ENCODE results near the gene E2F4. TPM values are rescaled to one million over a fixed set of nuclear protein-coding genes. Genes with fewer than 3 reads are reported as not detected.

The E2F4 gene
- total RNA-seq, 1 donor from 2014 or later, result 34.8 TPM

- intact Hi-C loops (cut with DNase I), result no loop called here
- ATAC-seq (ENCODE audit: poor library complexity) (no peak), DNase-seq (peak; percentile 26)
These were observed 34.4 kb downstream of the E2F4 start for GRCh38 chr16:67226295-67226803.

GRCh38 chr16:67226804-67227566 lies 35.0 kb downstream of the E2F4 start, which contains the start of gene TMEM208:
TMEM208 (plus strand) TSS chr16:67227130; CDS start chr16:67227219, 89 bp downstream.
- DNase-seq, result peak; percentile 98
- peak; percentile 98 for ATAC-seq (ENCODE audit: poor library complexity)
- intact Hi-C loops (cut with DNase I), result no loop called here

- no peak for ATAC-seq (ENCODE audit: poor library complexity)
- intact Hi-C loops (cut with DNase I), result no loop called here
- DNase-seq, result no peak
These were observed 35.6 kb downstream of the E2F4 start for GRCh38 chr16:67227567-67227921.

- intact Hi-C loops (cut with DNase I), result no loop called here
- no peak for ATAC-seq (ENCODE audit: poor library complexity)
- no peak for DNase-seq
These were observed 36.3 kb downstream of the E2F4 start for GRCh38 chr16:67228034-67228785.

- ATAC-seq (ENCODE audit: poor library complexity) (no peak), DNase-seq (no peak)
- intact Hi-C loops (cut with DNase I), result no loop called here
These were observed 37.0 kb downstream of the E2F4 start for GRCh38 chr16:67228905-67229304.

GRCh38 chr16:67229906-67230808 lies 38.2 kb downstream of the E2F4 start:
- ATAC-seq (ENCODE audit: poor library complexity) (no peak), DNase-seq (no peak)
- intact Hi-C loops (cut with DNase I), result no loop called here

GRCh38 chr16:67230809-67231660 lies 39.1 kb downstream of the E2F4 start:
- intact Hi-C loops (cut with DNase I), result no loop called here
- DNase-seq (no peak), ATAC-seq (ENCODE audit: poor library complexity) (no peak)

GRCh38 chr16:67233596-67233995 lies 41.6 kb downstream of the E2F4 start:
- DNase-seq, result no peak
- intact Hi-C loops (cut with DNase I), result no loop called here

GRCh38 chr16:67234180-67234597 lies 42.2 kb downstream of the E2F4 start:
- DNase-seq, result no peak
- no peak for ATAC-seq (ENCODE audit: poor library complexity)

More at GRCh38 chr16:67233596-67233995, 41.6 kb downstream of the E2F4 start:
- ATAC-seq (ENCODE audit: poor library complexity), result no peak

GRCh38 chr16:67235816-67236562 lies 44.0 kb downstream of the E2F4 start:
- intact Hi-C loops (cut with DNase I), result no loop called here
- DNase-seq, result no peak
- no peak for ATAC-seq (ENCODE audit: poor library complexity)

More at GRCh38 chr16:67234180-67234597, 42.2 kb downstream of the E2F4 start:
- intact Hi-C loops (cut with DNase I), result no loop called here

- intact Hi-C loops (cut with DNase I), result no loop called here
These were observed 44.8 kb downstream of the E2F4 start for GRCh38 chr16:67236563-67237395.

GRCh38 chr16:67237396-67238277 lies 45.7 kb downstream of the E2F4 start:
- intact Hi-C loops (cut with DNase I), result no loop called here
- DNase-seq (no peak), ATAC-seq (ENCODE audit: poor library complexity) (no peak)

More at GRCh38 chr16:67236563-67237395, 44.8 kb downstream of the E2F4 start:
- DNase-seq (no peak), ATAC-seq (ENCODE audit: poor library complexity) (no peak)

- ATAC-seq (ENCODE audit: poor library complexity) (no peak), DNase-seq (no peak)
- intact Hi-C loops (cut with DNase I), result no loop called here
These were observed 46.3 kb downstream of the E2F4 start for GRCh38 chr16:67238278-67238575.

GRCh38 chr16:67238806-67239470 lies 47.0 kb downstream of the E2F4 start:
- ATAC-seq (ENCODE audit: poor library complexity), result no peak
- intact Hi-C loops (cut with DNase I), result no loop called here

GRCh38 chr16:67240506-67240905 lies 48.6 kb downstream of the E2F4 start:
- ATAC-seq (ENCODE audit: poor library complexity) (no peak), DNase-seq (no peak)
- intact Hi-C loops (cut with DNase I), result no loop called here

More at GRCh38 chr16:67238806-67239470, 47.0 kb downstream of the E2F4 start:
- DNase-seq, result no peak

Data from Right ventricle myocardium superior (tissue), 1 donor.